NCI-H1092 treated with DMSO at 0.1 percent for 48 hours (cell line): Measurements from ENCODE around the gene LSP1.
A peak's percentile ranks its signal among the peaks of the same experiment; 100 is the strongest.
"Not testable (repeated sequence)": the region's sequence is repeated elsewhere in the genome, so short reads cannot be mapped to it uniquely, and the experiment has no call there.

Experiments used
- DNase-seq: peaks from one replicate; lab custom pipeline; 2025; lab: John Stamatoyannopoulos, UW

The LSP1 gene

DNA sequence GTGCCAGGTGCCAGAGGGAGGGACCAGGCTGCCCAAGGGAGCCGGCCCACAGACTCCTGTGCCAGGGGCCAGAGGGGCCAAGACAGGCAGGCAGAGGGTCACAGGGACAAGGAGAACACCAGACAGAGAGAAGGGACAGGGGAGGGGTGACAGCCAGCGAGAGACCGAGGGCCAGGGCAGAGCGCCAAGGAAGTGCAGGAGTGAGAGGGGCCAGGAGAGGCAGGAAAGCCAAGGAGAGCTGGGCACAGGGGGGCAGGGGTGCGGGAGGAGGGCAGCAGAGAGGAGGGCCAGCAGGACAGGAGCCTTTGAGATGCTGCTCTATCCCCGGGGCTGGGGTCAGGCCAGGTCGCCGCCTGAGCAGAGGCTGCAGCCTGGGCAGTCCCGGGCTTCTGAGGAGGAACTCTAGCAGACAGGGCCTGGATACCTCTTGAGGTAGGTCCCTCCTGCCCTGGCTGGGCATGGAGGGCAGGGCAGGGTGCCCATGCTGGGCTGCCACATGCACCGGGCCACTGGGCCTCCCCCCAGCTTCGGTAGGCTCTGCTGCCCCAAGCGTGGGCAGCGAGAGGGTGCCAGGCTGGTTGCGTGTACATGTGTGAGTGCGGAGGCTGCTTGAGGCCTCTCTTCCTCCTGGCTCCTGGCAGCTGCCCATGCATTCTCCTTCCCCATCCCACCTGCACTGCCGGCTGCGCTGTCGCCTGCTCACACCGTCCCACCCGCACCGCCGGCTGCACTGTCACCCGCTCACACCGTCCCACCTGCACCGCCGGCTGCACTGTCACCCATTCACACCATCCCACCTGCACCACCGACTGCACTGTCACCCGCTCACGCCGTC, 12.2 kb downstream of the LSP1 start:
- peak; percentile 68 for DNase-seq

- DNase-seq: no peak
These were observed 13.3 kb downstream of the LSP1 start for GRCh38 chr11:1866226-1866625.

DNA sequence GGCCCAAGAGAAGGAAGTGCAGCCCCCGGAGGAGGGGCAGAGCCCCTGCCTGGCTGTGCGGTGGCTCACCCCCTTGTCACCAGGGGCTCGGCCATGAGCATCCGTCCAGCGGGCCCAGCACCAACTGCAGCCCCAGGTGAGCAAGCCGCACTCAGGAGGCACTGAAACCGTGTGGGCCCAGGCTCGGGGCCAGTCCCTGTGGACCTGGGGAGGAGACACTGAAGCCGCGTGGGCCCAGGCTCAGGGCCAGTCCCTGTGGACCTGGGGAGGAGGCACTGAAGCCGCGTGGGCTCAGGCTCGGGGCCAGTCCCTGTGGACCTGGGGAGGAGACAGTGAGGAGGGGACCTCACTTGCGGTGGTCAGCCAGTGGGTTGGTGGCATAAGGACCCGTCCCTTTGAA, 13.9 kb downstream of the LSP1 start:
- no peak for DNase-seq

DNA sequence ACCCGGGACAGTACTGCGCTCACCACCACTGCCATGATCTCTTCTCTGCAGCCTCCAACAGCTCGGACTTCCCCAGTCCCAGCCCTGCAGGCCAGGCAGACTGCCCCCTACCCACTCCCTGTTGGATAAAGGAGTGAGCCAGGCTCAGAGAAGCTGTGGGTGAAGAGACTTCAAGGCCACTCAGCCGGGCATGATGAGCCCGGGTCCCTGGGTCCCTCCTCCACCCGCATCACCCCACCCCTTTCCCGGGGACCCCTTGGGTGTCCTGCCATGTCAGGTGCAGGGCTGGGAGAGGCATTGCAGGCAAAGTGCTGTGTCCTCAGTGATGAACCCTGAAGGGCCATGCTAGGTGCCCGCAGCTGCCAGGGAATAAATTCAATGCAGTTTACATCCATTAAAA, 14.5 kb downstream of the LSP1 start:
- DNase-seq: no peak

DNA sequence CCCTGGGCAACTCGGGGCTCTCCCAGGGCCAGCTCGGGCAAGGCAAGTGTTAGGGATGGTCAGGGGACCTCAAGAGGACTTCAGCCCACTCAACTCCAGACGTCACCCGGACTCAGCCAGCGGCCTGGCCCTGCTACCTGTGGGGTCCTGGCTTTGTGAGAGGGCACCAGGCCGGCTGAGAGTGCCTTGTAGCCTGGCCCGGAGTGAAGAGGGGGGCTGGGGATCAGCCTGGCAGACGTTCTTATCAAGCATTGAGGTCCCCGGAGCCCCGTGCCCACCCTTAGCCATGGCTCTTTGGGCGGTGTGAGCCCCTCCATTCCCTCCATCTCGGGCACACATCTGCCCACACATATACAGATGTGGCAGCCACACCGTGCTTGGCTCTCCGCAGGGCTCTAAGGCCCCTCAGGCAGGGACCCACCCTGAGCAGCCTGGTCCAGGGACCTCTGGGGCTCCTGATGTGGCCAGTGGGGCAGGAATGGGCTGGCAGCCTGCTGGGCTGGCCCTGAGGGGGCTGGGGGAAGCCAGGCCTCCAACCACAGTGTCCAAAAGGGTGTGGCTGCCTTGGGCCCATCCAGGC, 15.3 kb downstream of the LSP1 start:
- no peak for DNase-seq

DNA sequence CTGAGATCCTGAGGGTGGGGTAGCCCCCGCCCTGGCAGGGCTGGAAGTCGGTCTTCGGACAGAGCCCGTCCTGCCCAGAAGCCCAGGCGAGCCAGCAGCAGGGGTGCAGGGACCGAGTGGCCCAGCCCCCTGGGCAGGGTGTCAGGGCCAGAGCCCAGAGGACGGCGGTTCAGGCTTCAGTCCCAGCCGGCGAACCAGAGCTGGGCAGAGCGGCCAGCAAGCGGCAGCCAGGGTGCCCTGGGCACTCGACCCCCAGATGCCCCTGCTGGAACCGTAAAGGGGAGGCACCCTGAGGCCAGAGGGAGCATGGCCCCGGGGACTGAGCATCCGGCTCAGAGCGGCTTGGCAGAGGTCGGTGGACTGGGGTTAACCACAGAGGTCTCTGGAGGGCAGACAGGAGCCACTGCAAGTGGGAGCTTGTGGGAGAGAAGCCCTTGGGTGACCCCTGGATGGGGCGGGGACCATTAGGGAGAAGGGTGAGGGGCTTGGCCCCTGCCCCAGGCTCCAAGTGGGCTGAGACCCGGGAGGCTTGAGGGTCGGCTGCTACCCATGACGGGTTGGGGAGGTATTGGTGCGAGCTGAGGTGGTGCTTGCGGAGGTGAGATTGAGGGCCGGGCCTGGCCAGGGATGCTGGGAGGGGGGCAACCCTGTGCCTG, 15.9 kb downstream of the LSP1 start:
- DNase-seq: no peak

DNA sequence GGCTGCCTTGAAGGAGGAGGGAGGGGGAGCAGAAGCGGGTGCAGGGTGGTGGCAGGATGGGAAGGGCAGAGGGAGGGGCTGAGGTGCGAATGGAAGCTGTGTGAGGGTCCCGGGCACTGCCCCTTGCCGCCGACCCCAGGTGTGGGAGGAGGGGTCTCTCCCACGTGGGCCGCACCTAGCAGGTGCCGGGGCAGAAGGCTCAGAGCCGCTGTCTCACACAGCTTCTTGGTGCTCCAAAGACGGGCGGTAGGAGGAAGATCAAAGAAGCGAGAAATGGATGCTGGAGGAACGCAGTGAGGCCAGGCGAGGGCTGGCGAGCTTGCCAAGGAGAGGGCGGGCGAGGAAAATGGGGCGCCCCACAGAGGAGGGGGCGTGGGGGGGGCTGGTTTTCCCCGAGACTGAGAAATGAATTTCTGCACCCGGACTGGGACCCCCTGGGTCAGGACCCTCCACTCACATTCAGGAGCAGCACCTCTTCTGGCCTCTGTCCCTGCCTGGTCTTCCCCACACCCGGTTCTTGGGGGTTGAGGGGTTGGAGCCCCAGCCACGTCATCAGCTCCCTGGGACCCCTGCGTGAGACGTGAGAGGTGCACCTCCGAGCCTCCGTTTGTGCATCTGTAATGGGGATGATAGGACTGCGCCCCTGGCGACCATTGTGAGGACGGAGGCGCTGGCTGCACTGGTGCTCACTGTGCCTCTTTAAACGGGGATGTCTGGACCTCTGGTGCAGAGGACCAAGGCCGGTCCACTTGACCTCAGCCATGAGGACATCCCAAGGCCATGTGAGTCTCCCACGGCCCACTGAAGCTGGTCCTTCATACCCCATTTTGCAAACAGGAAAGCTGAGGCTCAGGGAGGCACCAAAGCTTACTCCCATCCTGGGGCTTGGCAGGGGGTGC, 16.8 kb downstream of the LSP1 start:
- no peak for DNase-seq

- no peak for DNase-seq
These were observed 17.4 kb downstream of the LSP1 start for GRCh38 chr11:1870326-1870696.

- DNase-seq: no peak
These were observed 18.0 kb downstream of the LSP1 start for GRCh38 chr11:1870721-1871466.

- DNase-seq: no peak
These were observed 18.6 kb downstream of the LSP1 start for GRCh38 chr11:1871531-1871930.

DNA sequence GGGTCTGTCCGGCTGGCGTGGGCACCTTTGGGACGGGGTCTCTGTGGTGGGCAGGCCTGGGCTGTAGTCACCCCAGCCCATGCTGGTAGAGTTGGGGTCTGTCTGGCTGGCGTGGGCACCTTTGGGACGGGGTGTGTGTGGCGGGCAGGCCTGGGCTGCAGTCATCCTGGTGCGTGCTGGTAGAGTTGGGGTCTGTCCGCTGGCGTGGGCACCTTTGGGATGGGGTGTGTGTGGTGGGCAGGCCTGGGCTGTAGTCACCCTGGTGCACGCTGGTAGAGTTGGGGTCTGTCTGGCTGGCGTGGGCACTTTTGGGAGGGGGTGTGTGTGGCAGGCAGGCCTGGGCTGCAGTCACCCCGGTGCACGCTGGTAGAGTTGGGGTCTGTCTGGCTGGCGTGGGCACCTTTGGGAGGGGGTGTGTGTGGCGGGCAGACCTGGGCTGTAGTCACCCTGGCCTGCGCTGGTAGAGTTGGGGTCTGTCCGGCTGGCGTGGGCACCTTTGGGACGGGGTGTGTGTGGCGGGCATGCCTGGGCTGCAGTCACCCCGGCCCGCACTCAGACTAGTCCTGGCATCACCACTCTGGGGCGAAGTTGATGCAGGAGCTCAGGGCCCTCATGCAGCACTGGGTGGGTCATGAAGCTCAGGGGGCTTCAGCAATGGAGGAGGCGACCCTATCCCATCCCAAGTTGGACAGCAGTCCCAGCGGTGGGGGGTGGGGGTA, 19.5 kb downstream of the LSP1 start:
- no peak for DNase-seq

DNA sequence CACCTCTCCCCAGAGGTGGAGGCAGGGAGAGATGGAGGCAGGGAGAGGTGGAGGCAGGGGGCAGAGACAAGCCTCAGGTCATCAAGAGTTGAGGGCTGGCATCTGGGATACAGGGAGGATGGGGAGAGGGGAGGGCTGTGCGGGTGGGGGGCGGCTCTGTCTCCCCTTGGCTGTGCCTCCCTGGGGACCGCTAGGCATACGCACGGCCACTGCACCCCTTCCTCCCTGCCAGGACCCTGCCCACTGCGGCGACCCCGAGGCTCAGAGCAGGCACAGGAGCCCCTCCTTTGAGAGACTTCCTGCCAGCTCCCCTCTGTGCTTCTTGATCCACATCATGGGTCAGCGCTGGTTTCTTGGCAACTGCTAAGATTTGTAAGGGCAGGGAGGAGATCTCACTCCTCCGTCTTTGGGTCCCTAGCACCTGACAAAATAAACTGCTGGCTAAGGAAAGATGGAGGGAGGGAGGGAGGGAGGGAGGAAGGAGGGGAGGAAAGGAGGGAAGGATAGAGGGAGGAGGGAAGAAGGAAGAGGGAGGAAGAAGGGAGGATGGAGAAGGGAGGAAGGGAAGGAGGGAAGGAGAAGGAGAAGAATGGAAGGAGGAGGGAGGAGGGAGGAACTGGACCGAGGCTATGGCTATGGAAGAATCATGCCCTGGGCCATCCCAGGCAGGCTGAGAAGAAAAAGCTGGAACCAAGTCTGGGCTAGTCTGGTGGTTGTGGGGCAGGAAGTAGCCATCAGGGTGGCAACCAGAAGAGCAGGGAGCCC, 20.3 kb downstream of the LSP1 start:
- DNase-seq: no peak

DNA sequence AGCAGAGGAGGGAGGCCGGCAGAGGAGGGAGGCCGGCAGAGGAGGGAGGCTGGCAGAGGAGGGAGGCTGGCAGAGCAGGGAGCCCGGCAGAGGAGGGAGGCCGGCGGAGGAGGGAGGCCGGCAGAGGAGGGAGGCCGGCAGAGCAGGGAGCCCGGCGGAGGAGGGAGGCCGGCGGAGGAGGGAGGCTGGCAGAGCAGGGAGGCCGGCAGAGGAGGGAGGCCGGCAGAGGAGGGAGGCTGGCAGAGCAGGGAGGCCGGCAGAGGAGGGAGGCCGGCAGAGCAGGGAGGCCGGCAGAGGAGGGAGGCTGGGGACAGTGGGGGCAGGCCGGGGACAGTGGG, 20.9 kb downstream of the LSP1 start:
- not testable (repeated sequence) for DNase-seq

DNA sequence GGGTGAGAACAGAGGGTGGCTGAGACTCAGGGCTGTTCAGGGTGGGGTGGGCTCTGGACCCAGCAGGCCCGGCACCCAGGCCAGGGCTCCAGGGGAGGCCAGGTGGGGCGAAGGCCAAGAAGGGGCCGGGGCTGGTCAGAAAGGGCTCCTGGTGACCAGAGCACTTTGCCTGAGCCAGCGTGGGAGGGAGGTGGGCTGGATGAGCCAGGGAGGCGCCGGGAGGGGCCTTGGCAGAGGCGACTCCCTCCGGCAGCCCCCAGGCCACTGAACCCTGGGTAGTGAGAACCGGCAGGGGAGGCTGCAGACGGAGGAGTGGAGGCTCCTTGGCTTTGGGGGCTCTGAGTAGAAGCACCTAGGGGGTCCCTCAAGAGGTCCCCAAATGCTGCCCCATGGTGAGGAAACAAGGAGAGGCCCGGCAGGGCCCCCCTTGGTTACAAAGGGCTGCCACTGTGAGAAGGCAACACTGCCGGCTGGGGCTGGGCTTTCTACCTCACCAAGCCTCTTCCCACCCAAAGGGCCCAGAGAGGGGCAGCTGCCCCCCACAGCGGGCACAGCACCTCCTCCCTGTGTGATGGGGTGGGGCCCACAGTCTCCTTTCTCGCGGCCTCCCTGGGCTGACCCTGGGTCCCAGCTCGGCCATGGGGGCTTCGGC, 21.7 kb downstream of the LSP1 start:
- DNase-seq: not testable (repeated sequence)

GRCh38 chr11:1875093-1875850, 22.4 kb downstream of the LSP1 start:
- DNase-seq: peak; percentile 14

- DNase-seq: not testable (repeated sequence)
These were observed 23.0 kb downstream of the LSP1 start for GRCh38 chr11:1875851-1876301.

- no peak for DNase-seq
These were observed 23.6 kb downstream of the LSP1 start for GRCh38 chr11:1876361-1877063.
